SJCRH30 (cell line): ENCODE data around the gene ORC1. TPM values are rescaled to one million over a fixed set of nuclear protein-coding genes. Genes with fewer than 3 reads are reported as not detected.
A peak's percentile ranks its signal among the peaks of the same experiment; 100 is the strongest.

Experiments
- DNase-seq, 2 experiments: peaks; one replicate each; pipeline ENCODE4 v3.0.0-alpha.2; 2015 to 2020
- H3K27ac ChIP-seq: fragments of 250-450 bp; sonication (Bioruptor Pico); 2 replicates; pipeline ENCODE4 v1.5.1; 2020; ENCODE audit warnings: mild to moderate bottlenecking, moderate library complexity
- H3K27me3 ChIP-seq: fragments of 250-450 bp; sonication (Bioruptor Pico); 2 replicates; pipeline ENCODE4 v1.5.1; 2020; ENCODE audit warnings: mild to moderate bottlenecking, moderate library complexity
- H3K36me3 ChIP-seq: fragments of 250-450 bp; sonication (Bioruptor Pico); 2 replicates; pipeline ENCODE4 v1.5.1; 2020; ENCODE audit warnings: mild to moderate bottlenecking, moderate library complexity
- H3K4me1 ChIP-seq: fragments of 250-450 bp; sonication (Bioruptor Pico); 2 replicates; pipeline ENCODE4 v1.5.1; 2020; ENCODE audit warnings: mild to moderate bottlenecking, moderate library complexity
- H3K4me3 ChIP-seq: fragments of 250-450 bp; sonication (Bioruptor Pico); 2 replicates; pipeline ENCODE4 v1.5.1; 2020; ENCODE audit warnings: mild to moderate bottlenecking, moderate library complexity
- H3K9me3 ChIP-seq: fragments of 250-450 bp; sonication (Bioruptor Pico); replicated peaks from 2 replicates; pipeline ENCODE4 v1.5.1; 2020; ENCODE audit warnings: mild to moderate bottlenecking, moderate library complexity
- total RNA-seq: library from RNA; depleted of rRNA; stranded (reverse); fragments of >200 nt; shearing (Covaris generic); gene quantifications from 2 replicates; pipeline ENCODE4 v1.2.3, GENCODE V29; 2014

The ORC1 gene
- total RNA-seq, 1 experiment from 2014 or later: 38.9 TPM

GRCh38 chr1:52365071-52365745 is 39.0 kb downstream of the ORC1 start:
- Histone ChIP-seq H3K27me3 (no peaks in the 10 kb centered on the region), H3K27ac (peak overlapping the region; percentile 76), H3K9me3 (no peaks in the 10 kb centered on the region), H3K4me3 (peak overlapping the region; percentile 88), H3K4me1 (peaks cover 6% of the 10 kb centered on the region; the same call in 1 of the 2 replicates), H3K36me3 (peaks cover 5% of the 10 kb centered on the region)
- DNase-seq: peak; percentile 49 to 62

GRCh38 chr1:52364235-52364839 is 39.9 kb downstream of the ORC1 start:
- H3K9me3 ChIP-seq: no peaks in the 10 kb centered on the region
- H3K27me3 ChIP-seq: no peaks in the 10 kb centered on the region
- peaks cover 12% of the 10 kb centered on the region for H3K36me3 ChIP-seq
- H3K4me1 ChIP-seq: peaks cover 6% of the 10 kb centered on the region; the same call in 1 of the 2 replicates
- H3K4me3 ChIP-seq: no peak overlapping the region
- DNase-seq: peak in 1 of 2 experiments; percentile 17
- no peak overlapping the region for H3K27ac ChIP-seq

DNA sequence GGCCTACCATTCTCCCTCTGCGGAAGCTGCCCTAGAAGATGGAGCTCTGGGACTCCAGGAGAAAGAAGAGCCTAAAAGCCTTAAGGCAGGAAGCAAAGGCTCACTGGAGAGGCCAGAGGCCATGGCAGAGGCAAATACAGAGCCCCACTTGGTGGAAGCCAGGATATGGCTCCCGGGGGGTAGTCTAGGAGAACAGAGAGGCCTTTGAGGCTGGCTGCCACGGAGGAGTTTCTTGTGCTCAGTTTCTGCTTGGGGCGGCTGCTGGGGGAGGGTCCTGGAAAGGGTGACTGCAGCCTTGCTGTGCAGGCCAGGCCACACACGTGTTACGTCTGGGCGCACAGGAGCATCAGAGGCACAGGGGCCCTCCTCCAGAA is 43.6 kb downstream of the ORC1 start:
- Histone ChIP-seq H3K27me3 (no peaks in the 10 kb centered on the region), H3K27ac (no peak overlapping the region), H3K4me1 (no peaks in the 10 kb centered on the region), H3K4me3 (no peak overlapping the region), H3K36me3 (peaks cover 39% of the 10 kb centered on the region), H3K9me3 (no peaks in the 10 kb centered on the region)
- DNase-seq: no peak

DNA sequence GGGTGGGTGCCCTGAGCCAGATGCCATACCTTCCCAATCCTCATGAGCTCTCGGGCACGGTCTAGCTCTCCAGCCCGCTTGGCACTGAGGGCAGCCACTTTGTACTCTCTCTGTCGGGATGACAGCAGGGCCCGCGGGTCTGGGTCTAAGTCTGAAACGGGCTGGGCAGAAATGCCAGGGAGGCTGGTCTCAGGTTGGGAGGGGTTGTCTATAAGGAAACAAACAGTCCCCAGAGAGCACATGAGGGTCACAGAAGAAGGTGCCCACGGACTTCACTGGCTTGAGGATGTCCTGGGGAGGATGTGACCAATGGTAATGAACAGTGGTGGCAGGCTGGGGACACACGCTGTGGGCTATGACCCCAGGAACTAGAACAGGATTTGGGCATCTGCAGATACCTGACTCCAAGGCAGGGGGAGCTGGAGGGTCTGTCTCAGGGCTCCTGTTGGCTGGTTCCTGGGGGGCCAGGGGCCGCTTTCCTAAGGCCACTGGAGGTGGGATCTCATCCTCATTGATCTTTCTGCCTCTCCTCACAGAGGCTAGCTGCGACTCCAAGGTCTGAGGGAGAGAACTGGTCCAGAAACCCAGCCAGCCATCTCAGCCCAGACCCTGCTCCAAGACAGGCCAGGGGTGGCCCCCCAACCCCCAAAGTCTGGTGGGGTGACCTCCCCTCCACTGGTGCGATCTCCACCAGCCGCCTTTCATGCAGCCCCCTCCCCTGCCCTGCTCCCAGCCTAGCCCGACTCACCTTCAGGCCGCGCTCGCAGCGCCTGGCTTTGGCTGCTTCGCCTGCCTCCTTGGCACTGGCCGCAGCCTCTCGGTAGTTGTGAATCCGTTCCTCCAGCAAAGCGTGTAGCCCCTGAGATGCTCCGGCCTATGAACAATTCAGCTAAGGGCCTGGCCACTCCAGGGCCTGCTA is 44.3 kb downstream of the ORC1 start:
- Histone ChIP-seq H3K36me3 (peaks cover 44% of the 10 kb centered on the region), H3K9me3 (no peaks in the 10 kb centered on the region), H3K4me3 (no peak overlapping the region), H3K27me3 (no peaks in the 10 kb centered on the region), H3K27ac (no peak overlapping the region), H3K4me1 (no peaks in the 10 kb centered on the region)
- no peak for DNase-seq

DNA sequence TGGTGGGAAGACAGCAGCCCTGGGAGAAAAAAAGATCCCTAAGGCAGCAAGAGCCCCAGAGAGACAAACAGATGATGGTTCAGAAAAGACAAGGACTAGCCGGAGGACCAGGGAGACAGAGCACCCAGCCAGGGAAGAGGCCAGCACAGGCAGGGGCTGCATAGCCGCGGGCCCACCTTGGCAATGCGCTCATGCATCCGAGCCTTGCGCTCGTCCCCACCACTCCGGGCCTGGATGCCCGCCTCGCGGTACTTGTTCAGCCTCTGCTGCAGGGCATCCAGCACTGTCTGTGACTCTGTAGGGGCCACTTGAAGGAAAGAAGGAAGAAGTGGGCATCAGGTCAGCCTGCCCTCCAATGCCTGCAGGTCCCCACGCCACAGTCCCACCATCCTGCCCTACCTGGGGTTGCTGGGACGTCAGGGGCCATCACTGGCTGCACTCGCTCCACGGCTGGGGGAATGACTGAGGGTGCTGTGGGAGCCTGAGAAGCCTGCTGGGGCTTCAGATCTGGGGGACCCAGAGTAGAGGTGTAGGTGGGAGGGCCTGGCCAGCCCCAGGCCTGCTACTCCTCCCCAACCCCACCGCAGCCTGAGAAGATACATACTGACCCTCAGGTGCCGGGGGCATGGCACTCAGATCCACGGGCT is 45.2 kb downstream of the ORC1 start:
- no peak for DNase-seq

GRCh38 chr1:52357397-52357796 is 46.8 kb downstream of the ORC1 start:
- Histone ChIP-seq H3K27ac (no peak overlapping the region), H3K27me3 (no peaks in the 10 kb centered on the region), H3K4me1 (no peaks in the 10 kb centered on the region), H3K9me3 (no peaks in the 10 kb centered on the region), H3K36me3 (peaks cover 63% of the 10 kb centered on the region), H3K4me3 (no peak overlapping the region)
- DNase-seq: no peak

More for the DNA sequence above, 45.2 kb downstream of the ORC1 start:
- Histone ChIP-seq H3K9me3 (no peaks in the 10 kb centered on the region), H3K4me1 (no peaks in the 10 kb centered on the region), H3K27ac (no peak overlapping the region), H3K27me3 (no peaks in the 10 kb centered on the region), H3K4me3 (no peak overlapping the region), H3K36me3 (peaks cover 53% of the 10 kb centered on the region)

DNA sequence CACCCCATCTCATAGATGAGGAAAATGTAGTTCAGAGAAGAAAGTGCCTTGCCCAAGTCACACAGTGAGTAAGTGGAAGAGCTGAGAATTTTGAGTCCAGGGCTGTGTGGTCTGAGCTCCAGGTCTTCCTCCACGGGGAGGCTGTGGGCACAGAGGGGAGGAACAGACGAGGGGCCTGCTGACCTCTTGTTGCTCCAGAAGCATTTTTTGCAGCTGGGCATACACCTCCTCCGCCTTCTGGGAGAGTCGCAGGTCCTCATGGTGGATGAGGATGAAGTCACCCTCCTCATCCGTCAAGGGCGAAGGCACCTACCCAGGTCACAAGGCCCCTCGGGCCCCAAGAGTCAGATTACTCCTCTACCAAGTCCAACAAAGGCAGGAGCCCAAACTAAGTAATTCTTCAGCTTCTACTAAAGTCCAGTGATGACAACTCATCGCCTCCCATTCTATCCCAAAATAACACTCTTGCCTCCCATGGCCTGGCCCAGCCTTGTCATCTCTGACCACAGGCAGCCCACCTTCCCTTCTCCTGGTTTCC is 47.3 kb downstream of the ORC1 start:
- H3K27ac ChIP-seq: no peak overlapping the region
- no peak overlapping the region for H3K4me3 ChIP-seq
- H3K9me3 ChIP-seq: no peaks in the 10 kb centered on the region
- H3K4me1 ChIP-seq: no peaks in the 10 kb centered on the region
- H3K36me3 ChIP-seq: peaks cover 67% of the 10 kb centered on the region
- H3K27me3 ChIP-seq: no peaks in the 10 kb centered on the region
- DNase-seq: no peak

DNA sequence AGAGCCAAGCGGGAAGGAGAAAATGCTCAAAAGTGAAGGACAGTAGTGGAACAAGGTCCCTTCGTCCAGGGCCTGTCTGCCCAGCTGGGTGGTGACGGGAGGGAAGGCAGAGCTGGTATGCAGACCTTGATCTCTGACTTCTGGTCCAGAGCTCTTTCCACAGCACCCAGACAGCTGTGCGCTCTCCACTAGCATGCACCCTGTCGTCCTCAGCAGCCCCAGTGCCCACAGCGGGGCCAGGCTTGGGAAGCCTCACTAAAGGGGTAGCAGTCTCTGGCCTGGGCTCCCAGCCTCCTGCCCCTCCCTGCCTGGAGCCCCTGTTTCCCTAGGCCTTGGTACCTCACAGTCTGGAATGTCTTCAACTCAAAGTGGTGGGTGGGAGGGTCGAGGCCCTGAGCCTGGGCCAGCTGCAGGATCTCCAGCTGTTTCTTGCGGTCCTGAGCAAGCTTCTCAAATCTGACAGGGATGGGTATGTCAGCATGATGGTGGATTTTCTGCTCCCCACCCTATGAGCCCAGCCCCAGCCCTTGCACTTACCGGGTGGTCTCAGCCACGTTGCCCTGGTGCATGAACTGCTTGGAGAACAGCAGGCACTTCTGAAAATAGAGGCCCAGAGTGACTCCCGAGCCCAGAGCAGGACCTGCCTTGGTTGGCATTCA is 48.2 kb downstream of the ORC1 start:
- no peak overlapping the region for H3K27ac ChIP-seq

GRCh38 chr1:52355436-52355835 is 48.8 kb downstream of the ORC1 start:
- Histone ChIP-seq H3K27ac (no peak overlapping the region), H3K27me3 (no peaks in the 10 kb centered on the region), H3K36me3 (peaks cover 66% of the 10 kb centered on the region), H3K4me1 (no peaks in the 10 kb centered on the region), H3K4me3 (no peak overlapping the region), H3K9me3 (no peaks in the 10 kb centered on the region)
- no peak for DNase-seq

More for the DNA sequence above, 48.2 kb downstream of the ORC1 start:
- no peaks in the 10 kb centered on the region for H3K9me3 ChIP-seq
- no peak overlapping the region for H3K4me3 ChIP-seq
- DNase-seq: no peak
- H3K36me3 ChIP-seq: peaks cover 68% of the 10 kb centered on the region
- no peaks in the 10 kb centered on the region for H3K4me1 ChIP-seq
- H3K27me3 ChIP-seq: no peaks in the 10 kb centered on the region

- no peak overlapping the region for H3K27ac ChIP-seq
- H3K27me3 ChIP-seq: no peaks in the 10 kb centered on the region
- H3K4me1 ChIP-seq: no peaks in the 10 kb centered on the region
- no peak overlapping the region for H3K4me3 ChIP-seq
- DNase-seq: no peak
- H3K9me3 ChIP-seq: no peaks in the 10 kb centered on the region
- peaks cover 42% of the 10 kb centered on the region for H3K36me3 ChIP-seq
Measured at GRCh38 chr1:52352690-52353089, 51.5 kb downstream of the ORC1 start.

DNA sequence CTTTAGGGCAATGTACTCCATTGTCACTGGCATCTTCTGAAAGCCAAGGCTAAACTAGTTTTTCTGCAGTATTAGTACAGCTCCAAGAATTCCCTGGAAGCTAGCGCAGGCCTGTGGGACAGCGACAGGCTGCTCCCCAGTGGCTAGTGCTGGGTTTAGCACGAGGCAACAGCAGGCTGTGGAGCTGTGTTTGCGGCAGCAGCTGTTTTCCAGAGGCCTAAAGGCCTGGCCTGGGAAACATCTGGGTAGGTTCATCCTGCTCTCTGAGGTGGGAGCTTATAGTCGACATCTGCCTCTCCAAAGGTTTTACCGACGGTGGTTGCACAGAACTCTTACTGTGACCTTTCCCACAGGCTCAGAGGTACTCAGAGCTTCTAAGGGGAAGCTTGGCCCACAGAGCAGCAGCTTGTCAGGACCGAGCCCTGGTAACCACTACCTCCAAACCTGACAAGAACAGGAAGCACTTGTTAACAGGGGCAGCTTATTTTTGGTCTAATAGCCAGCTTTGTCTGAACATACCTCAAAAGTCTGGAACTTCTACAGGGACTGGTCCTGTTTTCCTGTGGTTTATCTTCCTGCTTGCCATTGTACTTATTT is 55.4 kb downstream of the ORC1 start:
- Histone ChIP-seq H3K4me1 (no peaks in the 10 kb centered on the region), H3K27me3 (no peaks in the 10 kb centered on the region), H3K4me3 (no peak overlapping the region), H3K27ac (no peak overlapping the region), H3K36me3 (peaks cover 14% of the 10 kb centered on the region), H3K9me3 (no peaks in the 10 kb centered on the region)
- DNase-seq: peak; percentile 64 to 74

GRCh38 chr1:52346653-52347052 is 57.6 kb downstream of the ORC1 start:
- Histone ChIP-seq H3K4me3 (no peak overlapping the region), H3K9me3 (no peaks in the 10 kb centered on the region), H3K27ac (no peak overlapping the region), H3K36me3 (no peaks in the 10 kb centered on the region), H3K27me3 (no peaks in the 10 kb centered on the region), H3K4me1 (no peaks in the 10 kb centered on the region)
- DNase-seq: no peak

DNA sequence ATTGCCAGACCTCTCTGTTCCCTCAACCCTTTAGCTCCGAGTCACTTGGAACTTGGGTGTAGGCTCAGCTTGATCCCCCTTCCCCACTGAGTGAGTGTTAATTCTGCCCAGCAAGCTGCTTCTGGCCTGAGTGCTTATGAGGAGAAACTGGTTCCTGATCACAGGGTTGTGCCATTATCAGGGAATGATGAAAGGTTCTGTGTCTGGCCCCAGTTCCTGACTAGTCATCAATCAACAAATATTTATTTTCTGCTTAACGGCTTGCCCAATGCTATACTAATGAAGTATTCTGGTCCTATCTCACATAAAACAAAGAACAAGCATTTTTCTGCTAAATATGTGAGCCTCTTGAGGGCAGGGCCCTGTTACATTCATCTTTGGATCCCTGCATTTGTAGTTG is 59.0 kb downstream of the ORC1 start:
- no peak overlapping the region for H3K27ac ChIP-seq
- no peak for DNase-seq
- H3K4me1 ChIP-seq: no peaks in the 10 kb centered on the region
- peaks cover under 1% of the 10 kb centered on the region; the same call in 1 of the 2 replicates for H3K36me3 ChIP-seq
- H3K27me3 ChIP-seq: no peaks in the 10 kb centered on the region
- no peak overlapping the region for H3K4me3 ChIP-seq
- no peaks in the 10 kb centered on the region for H3K9me3 ChIP-seq

DNA sequence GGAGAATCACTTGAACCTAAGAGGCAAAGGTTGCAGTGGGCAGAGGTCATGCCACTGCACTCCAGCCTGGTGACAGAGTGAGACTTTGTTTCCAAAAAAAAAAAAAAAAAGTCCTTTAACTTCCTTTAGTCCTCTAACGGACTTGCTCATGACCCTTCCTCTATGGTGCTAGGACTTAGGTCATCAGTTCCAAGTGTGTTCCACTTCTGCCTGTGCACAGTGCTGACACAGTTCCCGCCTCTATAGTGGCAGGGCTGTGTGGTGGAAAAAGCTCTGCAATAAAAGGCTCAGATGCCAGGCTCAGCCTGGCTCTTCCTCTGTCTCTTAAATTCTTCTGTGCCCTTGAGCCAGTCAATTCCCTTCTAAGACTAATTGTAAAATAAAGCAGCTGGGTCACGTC is 60.2 kb downstream of the ORC1 start:
- Histone ChIP-seq H3K9me3 (no peaks in the 10 kb centered on the region), H3K4me1 (no peaks in the 10 kb centered on the region), H3K27ac (no peak overlapping the region), H3K27me3 (no peaks in the 10 kb centered on the region), H3K36me3 (peaks cover 3% of the 10 kb centered on the region; the same call in 1 of the 2 replicates), H3K4me3 (no peak overlapping the region)
- no peak for DNase-seq
